HG03342 (cell line): ENCODE results near the gene ARGFX.
"Not testable (repeated sequence)": the region's sequence is repeated elsewhere in the genome, so short reads cannot be mapped to it uniquely, and the experiment has no call there.

Experiments used
- ATAC-seq: cut with Tn5 transposase; IDR thresholded peaks from one replicate; pipeline ENCODE4 v1.9.1; 2021; ENCODE audit warnings: mild to moderate bottlenecking, moderate library complexity; ENCODE audit not compliant: unreplicated experiment

The ARGFX gene

DNA sequence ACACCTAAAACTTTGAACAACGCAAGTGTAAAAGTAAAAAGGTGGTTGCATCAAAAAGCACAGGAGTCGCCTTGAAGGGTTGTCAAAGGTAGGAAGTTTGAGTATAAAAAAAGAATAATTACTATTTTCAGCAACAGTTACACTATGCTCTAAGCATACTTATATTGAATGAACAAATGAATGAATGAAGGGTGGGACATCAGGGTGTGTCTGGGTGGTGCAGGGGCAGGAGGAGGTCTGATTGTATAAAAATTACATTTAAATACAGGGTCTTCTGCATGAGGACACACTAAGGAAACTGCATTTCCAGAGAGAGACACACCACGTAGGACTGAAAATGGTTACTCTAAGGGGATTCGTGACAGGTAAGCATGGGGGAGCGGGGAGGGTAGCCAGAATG is at the start of gene ARGFX:
TSS of gene ARGFX (plus strand) at position 301 of the 400 bp plus-strand sequence. CDS start 2,765 bp downstream, outside the sequence.
- no peak for ATAC-seq

DNA sequence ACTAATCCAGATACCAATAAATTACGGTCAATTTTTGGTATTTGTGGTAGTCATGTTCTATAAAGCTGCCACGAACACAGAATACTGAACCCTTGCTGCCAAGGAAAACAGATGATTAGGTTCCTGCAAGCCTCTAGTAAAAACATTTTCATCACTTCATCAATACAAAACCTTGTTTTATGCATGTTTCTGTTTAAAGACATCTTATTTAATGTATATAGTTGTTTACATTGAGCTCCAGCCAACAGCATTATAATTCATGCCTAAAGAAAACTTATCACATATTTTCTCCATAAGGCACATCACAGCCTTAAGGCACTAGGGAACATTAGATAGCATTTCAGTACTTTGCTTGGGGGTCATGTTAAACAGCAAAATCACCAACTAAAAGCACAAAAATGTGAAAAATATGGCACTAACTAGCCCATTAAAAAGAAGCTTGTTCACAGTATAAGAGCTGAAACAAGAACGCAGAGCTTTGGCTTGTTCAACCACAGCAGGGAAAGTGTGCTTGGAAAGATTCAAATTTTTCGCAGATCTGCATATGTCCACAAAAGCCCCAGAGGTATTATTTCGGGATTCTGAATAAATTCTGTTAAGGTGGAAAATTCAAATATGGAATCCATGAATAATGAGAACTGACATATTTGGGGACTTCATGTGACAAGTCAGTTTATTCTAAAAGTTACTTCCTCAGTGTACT is 49.6 kb upstream of the ARGFX start:
- no peak for ATAC-seq

DNA sequence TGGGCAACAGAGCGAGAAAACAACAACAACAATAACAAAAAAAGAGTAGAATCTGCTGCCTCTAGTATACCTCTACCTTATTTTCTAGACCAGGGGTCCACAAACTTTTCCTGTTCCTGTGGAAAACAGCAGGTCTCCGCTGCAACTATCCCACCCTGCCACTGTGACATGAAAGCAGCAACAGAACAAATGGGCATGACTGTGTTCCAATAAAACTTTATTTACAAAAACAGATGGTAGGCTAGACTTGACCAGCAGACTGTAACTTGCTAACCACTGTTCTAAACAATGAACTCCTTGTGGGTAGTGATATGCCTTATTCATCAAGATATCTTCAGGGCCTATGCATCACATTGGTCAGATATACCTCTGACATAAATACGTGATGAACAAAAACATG is 47.2 kb upstream of the ARGFX start:
- ATAC-seq, result no peak

DNA sequence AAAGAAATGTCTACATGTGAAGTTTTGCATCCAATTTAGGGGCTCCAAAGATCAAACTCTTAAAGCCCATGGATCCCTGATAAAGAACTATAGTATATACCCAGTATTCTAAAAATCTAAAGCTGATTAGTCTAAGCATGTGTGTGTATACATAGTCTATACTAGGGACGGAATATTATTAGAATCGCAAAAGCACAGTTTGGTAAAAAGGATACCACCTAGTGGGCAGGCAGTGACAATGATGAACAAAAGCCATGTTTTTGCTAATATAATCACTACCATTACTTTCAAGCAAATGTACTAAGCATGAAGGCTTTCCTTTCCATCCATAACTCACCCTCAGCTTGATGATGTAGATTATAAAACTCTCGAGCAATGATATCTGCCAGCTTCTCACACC is 38.4 kb upstream of the ARGFX start:
- no peak for ATAC-seq

DNA sequence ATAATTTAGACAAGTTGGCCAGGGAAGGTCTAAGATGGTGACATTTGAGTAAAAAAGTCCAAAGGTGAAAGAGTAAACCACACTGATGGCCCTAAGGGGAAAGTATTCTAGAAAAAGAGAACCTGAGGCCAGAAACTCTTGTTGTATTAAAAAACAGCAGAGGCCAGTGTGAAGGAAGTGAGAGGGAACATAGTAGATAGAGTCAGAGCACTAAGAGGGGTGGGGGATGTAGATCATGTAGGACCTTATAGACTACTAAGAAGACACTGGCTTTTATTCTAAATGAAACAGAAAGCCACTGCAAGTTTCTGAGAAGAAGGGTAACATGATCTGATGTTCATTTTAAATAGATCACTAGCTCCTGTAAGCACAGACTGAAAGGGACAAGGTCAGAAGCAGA is 36.5 kb upstream of the ARGFX start:
- no peak for ATAC-seq

DNA sequence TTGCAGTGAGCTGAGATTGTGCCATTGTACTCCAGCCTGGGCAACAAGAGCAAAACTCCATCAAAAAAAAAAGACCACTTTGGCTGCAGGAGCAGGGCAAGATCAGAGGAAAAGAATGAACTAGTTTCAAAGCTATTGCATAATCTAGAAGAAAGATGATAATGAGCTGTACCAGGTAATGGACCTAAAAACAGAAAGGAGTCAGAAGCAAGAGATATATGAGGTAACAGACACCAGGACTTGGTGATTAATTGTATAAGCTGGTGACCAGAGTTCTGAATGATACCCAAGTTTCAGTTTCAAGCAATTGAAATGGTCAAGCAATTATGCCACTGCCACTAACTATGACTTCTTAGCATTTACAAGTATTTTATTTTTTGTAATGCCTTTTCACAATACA is 24.8 kb upstream of the ARGFX start:
- ATAC-seq, result no peak

DNA sequence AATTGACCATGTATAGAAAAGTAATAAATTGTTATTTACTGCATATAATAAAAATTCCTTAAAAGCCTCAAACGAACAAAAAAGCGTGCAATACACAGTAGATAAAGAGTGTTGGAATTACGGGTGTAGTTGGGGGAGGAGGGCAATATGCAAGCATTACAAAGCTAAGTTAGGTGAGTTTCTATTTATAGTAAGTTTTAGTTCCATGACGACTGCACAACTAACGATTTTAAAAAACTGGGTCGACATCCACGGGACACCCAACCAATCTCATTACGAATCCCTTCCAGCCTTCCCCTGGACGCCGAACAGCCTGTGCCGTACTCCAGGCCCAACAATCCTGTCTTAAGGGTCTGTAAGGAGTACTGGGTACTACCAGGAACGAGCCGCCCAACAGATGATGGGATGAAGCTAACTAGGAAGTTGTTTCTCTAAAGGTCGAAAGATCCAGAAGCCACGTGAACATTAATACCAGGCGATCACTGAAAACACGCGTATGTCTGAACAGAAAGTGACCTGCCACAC is 22.6 kb upstream of the ARGFX start:
- ATAC-seq, result peak; percentile 8

DNA sequence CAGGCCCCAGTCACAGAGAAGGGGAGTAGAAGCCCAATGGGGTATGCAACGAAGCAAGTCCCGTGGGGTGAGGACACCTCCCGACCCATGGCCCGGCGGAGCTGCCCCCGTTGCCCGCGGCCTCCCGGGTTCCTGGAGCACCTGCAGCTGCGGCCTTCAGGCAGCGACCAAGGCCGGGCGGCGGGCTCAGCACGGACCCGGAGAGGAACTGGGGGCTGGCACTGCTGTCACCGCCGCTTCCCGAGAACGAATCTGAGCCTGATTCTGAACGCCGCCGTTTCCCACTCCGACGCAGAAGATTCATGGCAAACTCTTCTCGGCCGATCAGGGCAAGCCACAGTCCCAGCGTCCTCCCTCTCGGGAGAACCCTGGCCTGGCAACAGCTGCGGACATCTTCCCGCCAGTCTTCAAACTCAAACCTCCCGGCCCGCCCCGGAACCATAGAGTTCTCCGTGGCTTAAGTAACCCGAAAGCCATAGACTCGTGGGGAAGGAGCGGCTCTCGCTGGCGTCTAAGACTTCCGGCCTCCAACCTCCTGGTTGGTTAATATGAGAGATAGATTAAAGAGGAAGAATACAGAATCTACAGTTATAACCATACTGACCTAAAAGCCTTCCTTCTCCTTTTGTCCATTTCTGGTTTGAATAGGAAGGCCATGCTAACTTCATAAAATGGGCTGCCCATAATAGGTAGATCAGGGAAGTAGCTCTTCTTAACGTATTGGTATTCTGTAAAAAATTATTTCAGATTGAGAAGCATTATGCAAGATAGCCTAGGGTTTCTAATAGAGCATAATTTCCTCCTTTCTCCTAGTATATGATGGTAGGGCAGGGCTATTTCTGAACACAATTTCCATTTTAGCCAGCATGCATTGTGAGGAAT is 21.9 kb upstream of the ARGFX start, which contains the start of gene POLQ:
TSS of gene POLQ (minus strand) at position 415 of the 882 bp plus-strand sequence. CDS start at position 304, 111 bp downstream.
- ATAC-seq, result peak; percentile 79

DNA sequence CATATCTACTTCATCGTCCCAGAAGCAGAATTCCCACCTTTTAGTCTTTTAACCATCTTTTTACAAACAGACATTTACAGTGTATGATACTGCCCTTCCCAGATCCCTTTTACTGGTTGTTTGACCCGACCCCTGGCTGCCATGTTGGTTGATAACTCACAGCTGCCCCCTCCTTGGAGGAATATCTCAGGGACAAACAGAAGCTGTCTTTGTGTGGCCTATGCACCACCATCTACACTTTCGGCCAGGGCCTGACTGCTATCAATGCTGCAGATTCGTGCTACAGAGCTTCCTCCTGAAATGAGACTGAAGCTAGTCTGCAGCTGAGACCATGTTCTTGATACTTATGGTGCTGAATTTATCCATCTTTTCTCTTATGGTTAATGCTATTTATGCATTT is 15.4 kb upstream of the ARGFX start:
- no peak for ATAC-seq

DNA sequence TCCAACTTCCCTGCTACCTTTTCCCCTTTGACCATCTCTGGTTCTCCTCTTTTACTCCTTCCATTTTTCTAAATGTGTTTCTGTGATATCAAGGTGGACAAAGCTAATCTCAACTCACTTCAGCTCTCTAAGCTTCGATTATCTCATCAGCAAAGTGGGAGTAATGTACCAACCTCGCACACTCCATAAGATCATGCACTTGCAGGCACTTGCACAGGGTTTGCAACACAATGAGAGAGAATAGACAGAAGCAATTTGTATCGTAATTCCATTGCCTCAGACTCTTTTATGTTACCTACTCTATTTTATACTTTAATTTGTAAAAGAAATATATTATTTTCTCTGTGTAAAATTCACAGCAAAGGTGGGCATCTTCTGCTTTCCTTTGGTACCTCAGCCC is 15.0 kb upstream of the ARGFX start:
- no peak for ATAC-seq

DNA sequence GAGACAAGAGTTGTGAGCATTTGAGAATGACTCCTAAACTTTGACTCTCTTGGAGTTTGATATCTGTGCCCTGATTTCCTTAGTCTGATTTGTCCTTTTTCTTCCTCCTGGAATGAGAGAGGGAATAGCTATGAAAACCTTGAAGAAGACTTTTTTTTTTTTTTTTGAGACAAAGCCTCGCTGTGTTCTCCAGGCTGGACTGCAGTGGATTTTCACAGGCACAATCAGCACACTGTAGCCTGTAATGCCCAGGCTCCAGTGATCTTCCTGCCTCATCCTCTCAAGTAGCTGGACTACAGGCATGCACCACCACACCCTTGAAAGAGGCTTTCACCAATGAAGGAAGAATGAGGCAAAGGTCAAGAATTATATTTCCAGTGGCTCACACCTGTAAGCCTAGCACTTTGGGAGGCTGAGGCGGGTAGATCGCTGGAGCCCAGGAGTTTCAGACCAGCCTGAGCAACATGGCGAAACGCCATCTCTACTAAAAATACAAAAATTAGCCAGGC is 10.3 kb upstream of the ARGFX start:
- no peak for ATAC-seq

DNA sequence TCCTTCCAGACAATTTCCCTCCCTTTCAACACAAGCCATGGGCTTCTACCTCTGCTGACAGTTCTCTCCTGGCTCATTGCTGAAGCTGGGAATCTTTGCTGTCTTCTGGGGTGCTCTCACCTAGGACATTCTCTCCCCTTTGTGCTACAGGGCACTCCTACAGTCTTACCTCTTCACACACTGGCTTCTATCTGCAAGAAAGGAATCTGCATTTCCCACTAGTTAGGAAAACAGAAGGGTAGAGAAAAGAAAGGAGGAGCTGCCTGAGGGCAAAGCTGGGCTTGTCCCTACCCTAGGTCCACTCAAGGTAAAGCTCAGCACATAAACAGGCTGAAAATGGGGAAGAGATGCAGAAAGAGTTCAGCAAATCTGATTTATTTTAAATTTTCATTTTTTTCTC is 5.6 kb upstream of the ARGFX start:
- ATAC-seq, result no peak

DNA sequence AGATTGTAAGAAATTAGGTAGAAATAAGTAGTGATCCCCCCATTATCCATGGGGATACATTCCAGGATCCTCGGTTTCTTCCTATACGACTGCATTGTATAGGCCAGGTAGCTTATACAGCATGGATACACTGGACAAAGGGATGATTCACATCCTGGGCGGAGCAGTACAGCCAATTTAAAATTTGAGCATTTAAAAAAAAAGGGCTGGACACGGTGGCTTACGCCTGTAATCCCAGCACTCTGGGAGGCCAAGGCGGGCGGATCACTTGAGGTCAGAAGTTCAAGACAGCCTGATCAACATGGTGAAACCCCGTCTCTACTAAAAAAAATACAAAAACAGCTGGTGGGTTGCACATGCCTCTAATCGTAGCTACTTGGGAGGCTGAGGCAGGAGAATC is 976 bp upstream of the ARGFX start:
- ATAC-seq, result no peak

DNA sequence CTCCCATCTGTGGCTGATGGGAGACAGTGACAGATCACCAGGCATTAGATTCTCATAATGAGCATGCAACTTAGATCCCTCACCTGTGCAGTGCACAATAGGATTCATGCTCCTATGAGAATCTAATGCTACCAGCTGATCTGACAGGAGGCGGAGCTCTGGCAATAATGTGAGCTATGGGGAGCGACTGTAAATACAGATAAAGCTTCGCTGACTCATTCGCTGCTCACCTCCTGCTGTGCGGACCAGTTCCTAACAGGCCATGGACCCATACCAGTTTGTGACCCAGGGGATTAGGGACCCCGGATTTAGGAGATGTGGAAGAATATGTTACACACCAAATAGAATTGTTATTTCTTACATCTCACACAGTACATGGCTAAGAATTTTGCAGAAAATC is 6.7 kb downstream of the ARGFX start:
- ATAC-seq, result no peak

DNA sequence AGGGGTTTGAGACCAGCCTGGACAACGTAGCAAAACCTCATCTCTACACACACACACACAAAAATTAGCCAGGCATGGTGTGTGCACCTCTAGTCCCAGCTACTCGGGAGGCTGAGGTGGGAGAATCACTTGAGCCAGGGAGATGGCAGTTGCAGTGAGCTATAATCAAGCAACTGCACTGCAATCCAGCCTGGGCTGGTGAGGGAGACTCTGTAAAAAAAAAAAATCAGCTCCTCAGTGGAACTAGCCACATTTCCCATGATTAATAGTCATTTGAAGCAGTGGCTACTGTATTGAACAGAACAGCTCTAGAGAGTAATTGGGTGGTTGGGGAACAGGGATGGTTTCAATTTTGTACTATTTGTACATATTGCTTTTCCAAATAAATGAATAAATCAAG is 13.9 kb downstream of the ARGFX start:
- ATAC-seq, result no peak

DNA sequence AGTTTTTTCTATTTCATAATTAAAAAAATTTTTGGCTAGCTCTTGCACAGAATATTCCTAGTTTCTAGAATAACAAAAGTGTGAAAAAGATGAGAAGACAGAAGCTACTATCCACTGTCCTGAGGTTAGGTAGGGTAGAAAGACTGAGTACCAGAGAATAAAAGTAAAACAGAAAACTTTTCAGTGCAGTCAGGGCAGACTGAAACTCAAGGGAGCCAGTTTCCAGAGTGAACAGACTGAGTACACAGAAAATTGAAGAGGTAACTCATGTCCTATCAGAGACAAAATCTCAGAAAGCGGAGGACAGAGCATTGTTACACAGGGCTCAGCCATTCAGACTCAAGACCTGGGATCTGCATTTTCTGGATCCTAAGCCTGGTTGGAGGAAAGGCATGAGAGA is 16.7 kb downstream of the ARGFX start:
- no peak for ATAC-seq

DNA sequence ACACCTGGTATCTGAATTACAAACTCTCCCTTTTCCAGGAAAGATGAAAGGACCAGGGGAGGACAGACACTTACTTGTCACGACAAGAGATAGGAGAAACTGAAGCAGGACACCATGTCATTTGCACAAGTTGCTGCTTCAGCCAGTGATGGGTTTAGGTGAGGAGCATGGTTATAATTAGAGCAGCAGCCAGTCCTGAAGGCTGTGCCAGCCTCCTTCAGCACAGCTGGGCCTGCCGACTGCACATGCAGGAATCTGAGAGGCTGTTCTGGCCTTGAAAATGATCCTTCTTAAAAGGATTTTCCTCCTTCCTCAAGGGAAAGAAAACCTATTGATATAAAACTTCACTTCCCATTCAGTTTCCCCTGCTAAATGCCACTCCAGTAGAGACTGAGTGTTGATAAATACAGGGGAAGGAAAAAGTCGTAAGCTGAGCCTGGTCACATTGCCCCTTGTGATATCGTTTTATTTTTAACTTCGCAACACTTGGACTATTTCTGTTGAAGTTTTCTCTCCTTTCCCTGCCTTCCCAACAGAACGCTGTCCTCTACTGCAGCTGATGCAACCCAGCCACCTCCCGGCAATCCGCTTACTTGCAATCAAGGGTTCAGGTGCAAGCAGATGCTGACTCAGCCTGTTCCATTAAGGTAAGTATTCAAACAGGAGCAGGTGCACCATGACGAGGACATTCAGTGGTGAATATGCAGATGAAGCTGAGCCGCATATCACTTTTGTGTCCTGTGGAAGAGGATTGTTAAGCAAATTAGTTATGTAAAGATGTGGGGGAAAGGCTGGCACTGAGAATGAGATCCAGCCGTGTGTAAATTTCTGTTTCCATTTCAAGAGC is 25.3 kb downstream of the ARGFX start, which contains the start of gene FBXO40:
TSS of gene FBXO40 (plus strand) at position 524 of the 847 bp plus-strand sequence. CDS start 27,197 bp downstream, outside the sequence.
- no peak for ATAC-seq

DNA sequence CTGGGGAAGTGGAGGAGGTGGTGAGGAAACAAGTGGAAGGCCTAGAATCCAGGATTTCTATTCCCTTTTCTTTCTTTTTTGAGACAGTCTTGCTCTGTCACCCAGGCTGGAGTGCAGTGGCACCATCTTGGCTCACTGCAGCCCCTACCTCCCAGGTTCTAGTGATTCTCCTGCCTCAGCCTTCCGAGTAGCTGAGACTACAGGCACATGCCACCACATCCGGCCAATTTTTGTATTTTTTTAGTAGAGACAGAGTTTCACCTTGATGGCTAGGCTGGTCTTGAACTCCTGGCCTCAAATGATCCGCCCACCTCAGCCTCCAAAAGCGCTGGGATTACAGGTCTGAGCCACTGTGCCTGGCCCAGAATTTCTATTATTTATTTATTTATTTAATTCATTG is 26.1 kb downstream of the ARGFX start:
- ATAC-seq, result not testable (repeated sequence)

DNA sequence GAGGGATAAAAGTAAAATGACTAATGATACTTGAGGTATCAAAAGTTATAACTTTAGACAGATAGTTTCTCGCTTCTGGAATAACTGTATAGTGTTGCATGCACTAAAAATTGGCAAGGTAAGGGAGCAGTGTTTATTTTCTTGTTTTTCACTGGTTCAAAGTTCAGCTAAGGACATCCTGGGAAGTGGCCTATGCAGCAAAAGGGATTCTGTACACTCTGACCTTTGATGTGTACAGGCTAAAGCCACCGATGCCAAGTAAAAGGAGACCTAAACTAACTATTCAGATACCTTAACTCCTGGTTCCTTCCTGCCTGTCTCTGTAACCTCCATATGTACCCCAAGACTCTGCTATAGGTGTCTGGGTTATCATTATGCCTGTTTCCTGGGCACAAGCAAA is 27.1 kb downstream of the ARGFX start:
- no peak for ATAC-seq

DNA sequence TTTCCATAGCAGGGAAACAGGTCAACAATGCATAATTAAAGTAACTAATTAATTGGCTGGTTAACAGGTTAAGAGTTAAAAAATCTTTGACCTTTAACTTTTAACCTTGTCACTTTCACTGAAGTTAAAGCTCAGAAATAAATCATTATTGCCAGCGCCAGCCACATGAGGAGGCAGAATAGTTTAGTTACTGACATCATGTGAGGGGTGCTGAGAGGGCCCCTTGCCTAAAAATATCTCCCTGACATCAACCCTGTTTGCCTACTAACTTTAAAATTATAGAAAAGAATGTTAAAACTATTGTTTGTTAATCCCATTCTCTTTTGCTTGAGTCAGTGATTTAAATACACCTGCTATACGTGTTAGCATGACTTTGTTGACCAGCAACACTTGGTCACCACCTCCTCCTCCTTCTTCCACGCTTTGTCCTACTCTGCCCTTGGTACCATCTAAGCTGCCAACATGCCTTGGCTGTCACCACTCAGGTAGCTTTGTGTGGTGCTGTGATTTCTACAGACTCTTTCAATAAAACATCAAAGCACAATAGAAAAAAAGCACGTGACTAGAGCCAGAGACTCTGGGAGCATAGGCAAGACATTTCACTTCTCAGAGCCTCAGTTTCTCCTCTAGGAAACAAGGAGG is 28.1 kb downstream of the ARGFX start:
- no peak for ATAC-seq
